Embryonic facial prominence (tissue), 1 donor: ENCODE measurements around the gene SCN3A.

Experiments
- DNase-seq: peaks from one replicate; pipeline ENCODE4 v3.0.0-alpha.2; 2016; ENCODE audit errors: extremely low spot score

Gene SCN3A

DNA sequence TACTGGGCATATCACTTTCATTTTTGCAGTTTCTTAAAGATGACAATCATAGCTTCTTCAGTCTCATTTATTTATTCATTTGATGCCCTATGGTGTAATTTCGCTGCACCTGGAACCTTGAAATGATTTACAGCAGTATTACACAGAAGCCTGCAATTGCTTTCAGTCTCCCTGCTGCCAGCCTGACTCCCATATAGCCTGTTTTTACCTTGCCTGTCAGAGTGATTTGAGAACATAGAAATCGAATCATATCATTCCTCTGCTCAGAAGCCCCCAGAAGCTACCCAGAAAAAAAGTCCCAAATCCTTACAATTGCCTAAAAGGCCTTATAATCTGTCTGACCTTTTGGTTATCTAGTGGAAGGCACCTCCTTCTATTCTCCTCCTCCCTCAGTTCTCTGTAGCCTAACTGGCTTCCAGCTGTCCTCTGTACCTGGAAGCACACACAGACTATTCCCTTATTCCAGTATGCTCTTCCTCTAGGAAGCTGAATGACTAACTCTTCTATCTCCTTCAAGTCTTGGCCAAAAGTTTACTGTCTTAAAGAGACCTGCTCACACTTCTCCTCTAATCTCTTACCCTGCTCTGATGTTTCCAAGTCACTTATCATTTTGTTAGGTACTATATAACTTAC, 12.6 kb downstream of the SCN3A start:
- no peak for DNase-seq

- no peak for DNase-seq
Measured at GRCh38 chr2:165185633-165186032, 18.2 kb downstream of the SCN3A start.

DNA sequence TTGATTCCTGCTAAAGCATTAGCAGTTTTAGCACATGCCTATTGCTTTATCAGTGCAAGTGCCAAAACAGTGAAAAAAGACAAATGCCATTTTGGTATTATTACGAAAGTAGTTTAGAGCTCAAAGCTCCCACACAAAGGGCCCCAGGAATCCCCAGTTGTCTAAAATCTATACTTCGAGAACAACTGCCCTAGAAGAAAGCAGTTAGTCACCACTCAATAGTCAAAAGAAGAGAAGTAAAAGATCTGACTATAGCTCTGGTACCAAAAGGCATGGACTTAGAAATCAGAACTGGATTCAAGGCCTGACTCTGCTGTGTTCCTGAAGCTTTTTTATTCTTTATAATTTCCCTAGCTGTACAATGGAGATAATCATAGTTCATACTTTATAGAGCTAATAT, 21.8 kb downstream of the SCN3A start:
- DNase-seq = no peak

DNA sequence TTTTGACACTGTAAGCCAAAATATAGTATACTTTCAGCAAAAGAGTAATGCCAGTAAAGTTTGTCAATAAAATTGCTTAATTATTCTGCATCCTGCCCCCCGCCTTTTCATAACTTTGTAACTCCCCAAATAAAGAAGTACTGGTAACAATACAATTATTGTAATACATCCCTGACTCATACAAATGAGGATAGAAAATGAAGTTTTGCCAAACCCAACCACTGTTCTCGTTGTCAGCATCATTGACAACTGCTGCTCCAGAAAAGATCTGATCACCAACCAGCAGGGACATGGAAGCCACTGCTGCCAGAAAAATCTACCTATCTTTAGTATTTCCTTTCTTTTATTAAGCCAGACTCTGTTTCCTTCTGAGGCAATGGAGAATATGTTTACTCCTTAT, 27.1 kb downstream of the SCN3A start:
- DNase-seq = no peak

DNA sequence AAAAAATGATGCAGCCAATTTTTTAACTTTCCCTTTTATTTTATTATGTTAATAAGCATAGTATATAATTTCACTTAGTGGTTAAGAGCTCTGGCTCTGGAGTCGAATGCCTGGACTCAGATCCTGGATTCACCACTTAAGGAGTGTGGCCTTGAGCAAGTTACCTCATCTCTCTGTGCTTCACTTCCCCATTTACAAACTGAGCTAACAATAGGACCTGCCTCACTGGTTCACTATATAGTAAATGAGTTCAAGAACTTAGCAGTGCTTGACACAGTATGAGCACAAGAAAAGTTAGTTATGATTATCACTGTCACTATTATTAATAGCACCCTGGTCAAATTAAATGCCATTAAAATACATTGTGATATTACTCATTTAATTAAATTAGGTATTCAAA, 30.6 kb downstream of the SCN3A start:
- DNase-seq = no peak

- DNase-seq = no peak
Measured at GRCh38 chr2:165164201-165164600, 39.6 kb downstream of the SCN3A start.

DNA sequence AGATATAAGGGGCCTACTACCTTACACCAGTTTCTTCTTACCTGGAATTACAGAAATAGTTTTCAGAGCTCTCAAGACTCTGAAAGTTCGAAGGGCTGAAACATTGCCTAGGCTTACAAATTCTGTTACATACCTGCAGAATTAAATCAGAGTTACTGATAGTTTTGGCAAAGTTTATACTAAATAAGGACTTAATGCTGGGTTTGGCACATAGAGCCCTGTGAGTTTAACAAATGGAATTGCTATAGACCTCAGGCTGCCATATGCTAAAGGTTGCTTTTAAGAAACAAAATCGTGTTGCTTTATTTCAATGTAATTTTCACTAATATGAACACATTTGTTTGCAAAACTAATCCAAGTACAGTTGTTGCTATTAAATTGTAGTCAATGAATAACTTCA, 40.1 kb downstream of the SCN3A start:
- DNase-seq = no peak

DNA sequence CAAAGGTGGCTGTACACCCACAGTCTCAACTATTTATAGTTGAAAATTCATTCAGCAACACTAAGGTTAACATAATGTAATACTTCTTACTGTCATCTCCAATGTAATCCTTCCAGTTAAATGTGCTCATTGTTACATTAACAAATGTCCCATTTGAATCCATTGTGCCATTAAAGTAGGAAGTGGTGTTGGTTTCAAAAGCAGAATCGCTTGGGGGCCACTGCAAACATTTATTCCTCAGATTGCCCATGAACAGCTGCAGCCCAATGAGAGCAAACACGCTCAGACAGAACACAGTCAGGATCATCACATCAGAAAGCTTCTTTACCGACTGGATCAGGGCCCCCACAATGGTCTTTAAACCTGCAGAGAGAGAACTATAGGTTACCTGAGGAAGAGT, 41.4 kb downstream of the SCN3A start:
- no peak for DNase-seq

DNA sequence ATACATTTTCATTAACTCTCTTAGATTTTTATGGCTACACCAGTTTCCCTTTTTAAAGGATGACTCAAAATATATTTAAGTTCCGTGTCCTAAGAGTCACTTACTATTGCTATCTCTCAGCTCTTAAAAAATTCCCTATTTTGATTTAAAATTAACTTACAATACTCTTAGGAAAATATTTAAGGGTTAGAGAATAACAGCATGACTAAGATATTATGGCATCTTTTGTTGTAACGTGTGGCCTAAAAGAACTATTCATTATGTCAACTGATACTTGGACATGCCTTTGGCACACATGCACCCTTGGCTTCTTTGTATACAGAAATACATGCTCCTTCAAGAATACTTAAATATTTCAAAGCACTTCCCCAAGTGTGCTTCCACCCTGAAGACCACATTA, 42.3 kb downstream of the SCN3A start:
- DNase-seq = no peak

GRCh38 chr2:165157160-165157559, 46.7 kb downstream of the SCN3A start:
- DNase-seq = no peak

GRCh38 chr2:165155152-165155551, 48.7 kb downstream of the SCN3A start:
- no peak for DNase-seq

- no peak for DNase-seq
Measured at GRCh38 chr2:165149439-165149838, 54.4 kb downstream of the SCN3A start.

GRCh38 chr2:165147186-165148045, 56.4 kb downstream of the SCN3A start:
- no peak for DNase-seq

DNA sequence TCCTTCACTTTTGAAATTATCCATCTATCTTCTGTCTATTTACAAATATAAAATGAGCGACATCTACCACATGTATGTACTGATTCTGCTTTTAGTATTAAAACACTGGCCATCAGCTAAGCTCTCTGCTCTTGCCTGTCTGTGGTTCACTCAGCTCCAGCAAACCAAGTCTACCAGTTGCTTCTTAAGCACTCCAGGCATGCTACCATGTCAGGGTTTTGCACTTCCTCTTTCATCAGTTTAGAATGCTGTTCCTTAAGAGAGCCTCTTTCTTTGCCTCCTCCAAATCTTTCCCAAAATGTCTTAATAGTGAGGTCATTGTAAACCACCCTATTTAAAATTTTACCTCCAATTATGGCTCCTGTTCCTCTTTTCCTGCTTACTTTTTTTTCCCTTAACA, 59.5 kb downstream of the SCN3A start:
- DNase-seq = no peak

DNA sequence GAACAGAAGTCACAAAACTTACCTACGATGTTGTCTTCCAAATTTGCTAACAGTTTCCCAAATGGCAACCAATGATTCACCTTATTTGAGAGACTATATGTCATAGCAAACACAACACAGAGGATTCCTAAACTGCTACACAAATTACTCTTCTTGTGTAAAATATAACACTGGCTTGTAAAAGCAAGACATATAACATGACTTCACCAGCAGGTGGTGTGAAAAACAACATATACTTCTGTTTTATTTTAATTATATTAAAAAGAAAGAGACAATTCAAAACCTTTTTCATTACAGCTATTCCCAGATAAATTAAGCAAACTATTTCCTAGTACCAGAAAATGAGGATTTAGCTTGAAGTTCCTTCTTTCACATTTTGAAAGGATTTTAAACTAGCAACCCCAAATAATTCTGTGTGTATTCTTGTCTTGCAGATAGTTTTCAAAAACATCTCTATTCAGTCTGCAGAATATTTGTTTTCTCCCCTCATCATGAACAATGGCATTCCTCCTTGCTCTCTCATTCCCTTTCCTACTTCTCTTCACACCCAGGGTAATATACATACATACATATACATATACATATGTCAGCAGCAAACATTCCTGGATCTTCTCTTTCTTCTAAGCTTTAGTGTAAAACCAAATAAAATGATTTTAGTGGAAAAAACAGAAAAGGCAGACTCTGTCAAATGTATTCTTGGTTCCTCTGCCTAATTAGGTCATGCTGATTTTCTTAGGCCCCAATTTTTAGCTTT, 62.1 kb downstream of the SCN3A start:
- no peak for DNase-seq

- DNase-seq = no peak
Measured at GRCh38 chr2:165126244-165126643, 77.6 kb downstream of the SCN3A start.

DNA sequence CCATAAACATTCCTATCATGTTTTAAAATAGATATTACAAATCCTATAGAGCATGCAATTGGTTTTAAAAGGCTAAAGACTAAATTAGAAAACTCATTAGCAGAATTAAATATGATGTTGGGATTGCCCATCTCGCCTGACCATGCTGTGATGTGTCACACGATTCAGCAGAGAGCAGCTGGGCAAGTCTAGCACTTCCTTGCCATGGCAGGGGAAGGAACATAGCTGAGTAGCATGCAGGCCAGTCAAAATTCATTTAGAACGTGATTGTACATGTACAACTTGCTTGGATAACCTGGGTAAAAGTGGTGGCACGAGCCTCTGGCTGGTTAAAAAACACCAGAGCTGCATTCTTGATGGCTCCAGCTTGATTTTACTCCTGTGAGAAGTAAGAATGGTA, 81.3 kb downstream of the SCN3A start:
- no peak for DNase-seq

GRCh38 chr2:165120740-165121467, 82.9 kb downstream of the SCN3A start:
- no peak for DNase-seq

- DNase-seq = no peak
Measured at GRCh38 chr2:165115258-165115657, 88.6 kb downstream of the SCN3A start.

- no peak for DNase-seq
Measured at GRCh38 chr2:165114346-165114939, 89.4 kb downstream of the SCN3A start.

DNA sequence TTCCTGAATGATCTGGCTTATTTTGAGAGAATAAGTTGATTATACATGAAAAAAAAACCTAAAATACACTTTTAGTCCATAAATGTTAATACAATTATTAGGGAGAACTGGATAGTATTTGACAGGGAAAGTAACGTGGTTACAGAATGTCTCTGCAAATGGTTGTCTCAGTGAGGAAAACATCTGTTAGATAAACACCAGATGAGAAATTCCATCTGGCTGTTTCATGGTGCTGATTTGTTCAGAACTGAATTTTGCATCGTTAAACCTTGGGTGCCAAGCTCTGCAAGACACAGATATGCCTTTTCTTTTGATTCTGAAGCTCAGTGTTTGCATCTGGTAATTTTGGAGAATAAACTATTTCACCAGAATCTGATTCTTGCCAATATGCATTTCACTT, 90.4 kb downstream of the SCN3A start:
- DNase-seq = no peak

GRCh38 chr2:165112789-165113188, 91.1 kb downstream of the SCN3A start:
- DNase-seq = no peak
